GM19035 (cell line): ENCODE measurements around the gene TRMT10B.
"Not testable (repeated sequence)": the region's sequence is repeated elsewhere in the genome, so short reads cannot be mapped to it uniquely, and the experiment has no call there.

Source experiments
- ATAC-seq: cut with Tn5 transposase; IDR thresholded peaks from one replicate; pipeline ENCODE4 v1.9.1; 2021; ENCODE audit not compliant: unreplicated experiment

TRMT10B gene

GRCh38 chr9:37798677-37799076, 45.1 kb downstream of the TRMT10B start:
- no peak for ATAC-seq

- ATAC-seq: peak; percentile 75
Measured at GRCh38 chr9:37800631-37801286, 47.2 kb downstream of the TRMT10B start, which contains the start of gene DCAF10. Gene DCAF10, plus strand, starts transcription at chr9:37800797. Its CDS starts 70 bp downstream, at chr9:37800867.

GRCh38 chr9:37801287-37801850, 47.8 kb downstream of the TRMT10B start:
- ATAC-seq: peak; percentile 39

GRCh38 chr9:37801959-37802711, 48.5 kb downstream of the TRMT10B start:
- no peak for ATAC-seq

- no peak for ATAC-seq
Measured at GRCh38 chr9:37806271-37806670, 52.7 kb downstream of the TRMT10B start.

GRCh38 chr9:37809676-37810075, 56.1 kb downstream of the TRMT10B start:
- not testable (repeated sequence) for ATAC-seq

- ATAC-seq: no peak
Measured at GRCh38 chr9:37811906-37812476, 58.4 kb downstream of the TRMT10B start.

GRCh38 chr9:37812773-37813379, 59.3 kb downstream of the TRMT10B start:
- ATAC-seq: no peak

- ATAC-seq: no peak
Measured at GRCh38 chr9:37818849-37819248, 65.2 kb downstream of the TRMT10B start.

GRCh38 chr9:37820142-37820541, 66.5 kb downstream of the TRMT10B start:
- peak; percentile 56 for ATAC-seq

- ATAC-seq: not testable (repeated sequence)
Measured at GRCh38 chr9:37825174-37825573, 71.6 kb downstream of the TRMT10B start.

- ATAC-seq: no peak
Measured at GRCh38 chr9:37827483-37828165, 74.0 kb downstream of the TRMT10B start.
